HCT116 (cell line): ENCODE measurements around the gene NR6A1. TPM values are rescaled to one million over a fixed set of nuclear protein-coding genes. Genes with fewer than 3 reads are reported as not detected.
A peak's percentile ranks its signal among the peaks of the same experiment; 100 is the strongest.

Source experiments
- ATAC-seq: fragments of 200-7000 bp; cut with Tn5 transposase; 2 replicates; pipeline ENCODE4 v1.9.1; 2020; ENCODE audit warnings: mild to moderate bottlenecking, moderate library complexity
- BruUV-seq: library from RNA; stranded (reverse); fragments of 400-500 nt; replicated peaks from 2 replicates; lab custom pipeline; 2021; lab: Mats Ljungman, UMichigan
- CTCF ChIA-PET: fragments of 300-600 bp; sonication (Branson Sonifier 250); formaldehyde crosslinking; loops from one replicate; lab custom pipeline; 2021; ENCODE audit warnings: antibody characterized with exemption; lab: Charles Lee
- POLR2A ChIA-PET: fragments of 300-600, 350-600 bp; sonication (Branson Sonifier 250); formaldehyde crosslinking; loops from one replicate; lab custom pipeline; 2021; ENCODE audit warnings: antibody characterized with exemption; lab: Charles Lee
- RAD21 ChIA-PET, 2 experiments: fragments of 300-600 bp; sonication (Branson Sonifier 250); formaldehyde crosslinking; loops; one replicate each; lab custom pipeline; 2023; ENCODE audit warnings: low total read pairs in 2 of 2; ENCODE audit not compliant: uncharacterized antibody in 2 of 2, unreplicated experiment in 2 of 2, low non-redundant PET in 1 of 2; lab: Charles Lee
- DNase-seq: peaks from one replicate; pipeline ENCODE4 v3.0.0-alpha.2; 2010; ENCODE audit warnings: low read depth, low spot score
- H2AFZ ChIP-seq: fragments of 200-600 bp; shearing (Covaris generic), sonication (generic); 2 replicates; pipeline ENCODE4 v1.6.1; 2017; ENCODE audit warnings: low read depth, mixed run types, mixed read lengths, antibody characterized with exemption, low read length; ENCODE audit not compliant: poor library complexity, severe bottlenecking
- H3K27ac ChIP-seq: 2 replicates; pipeline ENCODE4 v1.5.1; 2012; ENCODE audit warnings: low read depth, low read length
- H3K27me3 ChIP-seq: fragments of 200-600 bp; sonication (generic); 2 replicates; pipeline ENCODE4 v1.6.1; 2016; ENCODE audit warnings: mixed run types, low read length, mixed read lengths; ENCODE audit not compliant: insufficient read depth
- H3K36me3 ChIP-seq, 2 experiments: fragments of 200-500 bp in 1 of 2; fragments of 200-600 bp in 1 of 2; sonication (Bioruptor generic) in 1 of 2; sonication (generic) in 1 of 2; 2 replicates each; pipeline versions ENCODE4 v1.5.1 to v1.6.1; 2014 to 2016; ENCODE audit warnings: low read length in 2 of 2, inconsistent platforms in 1 of 2, mixed read lengths in 1 of 2, mixed run types in 1 of 2; ENCODE audit not compliant: insufficient read depth in 2 of 2, control insufficient read depth in 1 of 2
- H3K4me1 ChIP-seq, 2 experiments: fragments of 200-600 bp in 1 of 2; sonication (generic) in 1 of 2; 2 replicates each; pipeline versions ENCODE4 v1.5.1 to v1.6.1; 2012 to 2017; ENCODE audit warnings: low read length in 2 of 2, inconsistent platforms in 1 of 2, mild to moderate bottlenecking in 1 of 2, mixed read lengths in 1 of 2, mixed run types in 1 of 2, moderate library complexity in 1 of 2; ENCODE audit not compliant: insufficient read depth in 2 of 2, control insufficient read depth in 1 of 2
- H3K4me2 ChIP-seq: fragments of 200-600 bp; sonication (generic); 2 replicates; pipeline ENCODE4 v1.6.1; 2017; ENCODE audit warnings: mixed run types, low read length, mixed read lengths
- H3K4me3 ChIP-seq, 2 experiments: fragments of 200-600 bp in 1 of 2; sonication (generic) in 1 of 2; replicated peaks in 1 of 2; 2 replicates each; pipeline ENCODE4 v1.5.1; 2011 to 2016; ENCODE audit warnings: low read length in 2 of 2, control low read depth in 1 of 2, low read depth in 1 of 2, mild to moderate bottlenecking in 1 of 2, mixed read lengths in 1 of 2, mixed run types in 1 of 2
- H3K79me2 ChIP-seq: fragments of 200-600 bp; sonication (generic); 2 replicates; pipeline ENCODE4 v1.6.1; 2017; ENCODE audit warnings: mild to moderate bottlenecking, mixed run types, low read length, moderate library complexity, mixed read lengths; ENCODE audit not compliant: insufficient read depth
- H3K9ac ChIP-seq: fragments of 200-600 bp; sonication (generic); 2 replicates; pipeline ENCODE4 v1.6.1; 2016; ENCODE audit warnings: low read length, mixed read lengths
- H3K9me2 ChIP-seq: fragments of 200-600 bp; sonication (generic), shearing (Covaris generic); 2 replicates; pipeline ENCODE4 v1.6.1; 2017; ENCODE audit warnings: mixed run types, mild to moderate bottlenecking, moderate library complexity; ENCODE audit not compliant: insufficient read depth
- H3K9me3 ChIP-seq, 2 experiments: fragments of 200-500 bp in 1 of 2; fragments of 200-600 bp in 1 of 2; sonication (Bioruptor generic) in 1 of 2; sonication (generic) in 1 of 2; 2 replicates each; pipeline ENCODE4 v1.6.1; 2014 to 2017; ENCODE audit warnings: low read length in 2 of 2, mixed read lengths in 2 of 2, inconsistent platforms in 1 of 2, low read depth in 1 of 2, mild to moderate bottlenecking in 1 of 2, mixed run types in 1 of 2, moderate library complexity in 1 of 2; ENCODE audit not compliant: control insufficient read depth in 1 of 2, insufficient read depth in 1 of 2
- H4K20me1 ChIP-seq: fragments of 200-600 bp; sonication (generic), shearing (Covaris generic); 2 replicates; pipeline ENCODE4 v1.6.1; 2017; ENCODE audit warnings: mixed run types, mild to moderate bottlenecking, moderate library complexity; ENCODE audit not compliant: insufficient read depth
- ELF1 ChIP-seq: IDR thresholded peaks from 2 replicates; pipeline ENCODE4 v1.6.1; 2012; ENCODE audit warnings: low read depth, borderline replicate concordance
- EZH2phosphoT487 ChIP-seq: fragments of 200-600 bp; IDR thresholded peaks from 2 replicates; pipeline ENCODE4 v1.6.1; 2018; ENCODE audit warnings: antibody characterized with exemption, borderline replicate concordance
- POLR2A ChIP-seq: IDR thresholded peaks from 2 replicates; pipeline ENCODE4 v1.7.0; 2011; ENCODE audit warnings: borderline replicate concordance; ENCODE audit not compliant: insufficient read depth, insufficient read length; ENCODE audit errors: extremely low read depth
- SIN3A ChIP-seq: IDR thresholded peaks from 2 replicates; pipeline ENCODE4 v1.6.1; 2012; ENCODE audit warnings: low read depth
- SRF ChIP-seq: IDR thresholded peaks from 2 replicates; pipeline ENCODE4 v1.6.1; 2012; ENCODE audit warnings: low read depth
- ZFX ChIP-seq: fragments of 450-650 bp; IDR thresholded peaks from 2 replicates; pipeline ENCODE4 v1.6.1; 2017
- ZNF274 ChIP-seq: fragments of 200-500 bp; sonication (Bioruptor generic); IDR thresholded peaks from 2 replicates; pipeline ENCODE4 v1.6.1; 2014; ENCODE audit warnings: mild to moderate bottlenecking, low read depth, low read length, inconsistent platforms
- intact Hi-C: fragments of 100-400 bp; cut with micrococcal nuclease; formaldehyde crosslinking; loops from 2 replicates; pipeline ENCODE4 v1.10.0; 2022
- total RNA-seq: library from RNA; stranded (reverse); gene quantifications from one replicate; pipeline ENCODE4 v1.2.1, GENCODE V29; 2021; ENCODE audit not compliant: unreplicated experiment
- TF ChIP-seq, protein P1 (sequence below): IDR thresholded peaks from 2 replicates; pipeline ENCODE4 v1.6.1; 2012
- TF ChIP-seq, protein P2 (sequence below): IDR thresholded peaks from 2 replicates; pipeline ENCODE4 v1.6.1; 2011; ENCODE audit warnings: mild to moderate bottlenecking, low read length, moderate library complexity; ENCODE audit not compliant: insufficient replicate concordance; ENCODE audit errors: extremely low read depth

The NR6A1 gene
- total RNA-seq, 1 experiment from 2014 or later = 9.9 TPM

DNA sequence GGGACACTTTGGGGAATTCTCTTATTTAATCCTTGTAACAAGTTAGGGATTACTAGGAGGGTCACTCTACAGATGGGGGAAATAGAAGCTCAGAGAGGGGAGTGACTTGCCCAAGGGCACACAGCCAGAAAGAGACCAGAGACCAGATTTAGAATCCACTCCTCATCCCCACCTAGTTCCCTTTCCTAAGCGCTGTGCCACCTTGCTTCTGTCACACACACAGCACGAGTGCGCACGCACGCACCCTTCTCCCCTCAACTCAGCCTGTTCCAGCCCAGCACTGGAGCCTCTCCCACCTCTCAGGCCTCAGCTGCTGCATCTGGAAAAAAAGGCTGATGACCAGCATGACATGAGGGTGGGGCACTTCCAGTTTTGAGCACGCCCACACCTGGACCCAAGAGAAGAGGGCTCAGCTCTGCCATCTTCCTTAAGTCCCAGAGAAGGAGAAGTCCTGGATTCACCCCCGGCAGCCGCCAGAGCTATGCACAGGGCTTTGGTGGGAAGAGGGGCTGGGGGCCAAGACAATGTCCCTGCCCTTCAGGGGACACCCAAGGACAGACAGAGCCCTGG lies 282.4 kb downstream of the NR6A1 start:
- Histone ChIP-seq H3K9ac (no peak overlapping the region), H4K20me1 (no peaks in the 10 kb centered on the region), H3K36me3 (no peaks in the 10 kb centered on the region), H3K9me2 (no peaks in the 10 kb centered on the region), H3K9me3 (no peaks in the 10 kb centered on the region), H3K4me3 (no peak overlapping the region), H3K4me2 (no peak overlapping the region), H3K4me1 (no peaks in the 10 kb centered on the region), H2AFZ (no peak overlapping the region), H3K27ac (no peak overlapping the region), H3K27me3 (no peaks in the 10 kb centered on the region), H3K79me2 (no peaks in the 10 kb centered on the region)
- BruUV-seq = no TSS peak
- intact Hi-C loops = no loop called here
- ChIA-PET POLR2A (no interaction called here), CTCF (no interaction called here), RAD21 (no interaction called here)
- TF ChIP-seq ZNF274 (no peak), POLR2A (no peak), EZH2phosphoT487 (no peak), SRF (no peak), ELF1 (no peak), ZFX (no peak), SIN3A (no peak)
- TF ChIP-seq, protein P1, sequence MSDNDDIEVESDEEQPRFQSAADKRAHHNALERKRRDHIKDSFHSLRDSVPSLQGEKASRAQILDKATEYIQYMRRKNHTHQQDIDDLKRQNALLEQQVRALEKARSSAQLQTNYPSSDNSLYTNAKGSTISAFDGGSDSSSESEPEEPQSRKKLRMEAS = no peak
- TF ChIP-seq, protein P2, sequence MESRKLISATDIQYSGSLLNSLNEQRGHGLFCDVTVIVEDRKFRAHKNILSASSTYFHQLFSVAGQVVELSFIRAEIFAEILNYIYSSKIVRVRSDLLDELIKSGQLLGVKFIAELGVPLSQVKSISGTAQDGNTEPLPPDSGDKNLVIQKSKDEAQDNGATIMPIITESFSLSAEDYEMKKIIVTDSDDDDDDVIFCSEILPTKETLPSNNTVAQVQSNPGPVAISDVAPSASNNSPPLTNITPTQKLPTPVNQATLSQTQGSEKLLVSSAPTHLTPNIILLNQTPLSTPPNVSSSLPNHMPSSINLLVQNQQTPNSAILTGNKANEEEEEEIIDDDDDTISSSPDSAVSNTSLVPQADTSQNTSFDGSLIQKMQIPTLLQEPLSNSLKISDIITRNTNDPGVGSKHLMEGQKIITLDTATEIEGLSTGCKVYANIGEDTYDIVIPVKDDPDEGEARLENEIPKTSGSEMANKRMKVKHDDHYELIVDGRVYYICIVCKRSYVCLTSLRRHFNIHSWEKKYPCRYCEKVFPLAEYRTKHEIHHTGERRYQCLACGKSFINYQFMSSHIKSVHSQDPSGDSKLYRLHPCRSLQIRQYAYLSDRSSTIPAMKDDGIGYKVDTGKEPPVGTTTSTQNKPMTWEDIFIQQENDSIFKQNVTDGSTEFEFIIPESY = no peak
- 0 out of 2 replicates have a peak, but pooled peaks have one; percentile 10 for ATAC-seq
- DNase-seq = no peak
